Germinal center (tissue), 1 donor: ENCODE data around the gene PIGH.

Experiments used
- DNase-seq: peaks from one replicate; pipeline ENCODE4 v3.0.0; 2012; ENCODE audit warnings: mixed read lengths, low spot score

PIGH gene

DNA sequence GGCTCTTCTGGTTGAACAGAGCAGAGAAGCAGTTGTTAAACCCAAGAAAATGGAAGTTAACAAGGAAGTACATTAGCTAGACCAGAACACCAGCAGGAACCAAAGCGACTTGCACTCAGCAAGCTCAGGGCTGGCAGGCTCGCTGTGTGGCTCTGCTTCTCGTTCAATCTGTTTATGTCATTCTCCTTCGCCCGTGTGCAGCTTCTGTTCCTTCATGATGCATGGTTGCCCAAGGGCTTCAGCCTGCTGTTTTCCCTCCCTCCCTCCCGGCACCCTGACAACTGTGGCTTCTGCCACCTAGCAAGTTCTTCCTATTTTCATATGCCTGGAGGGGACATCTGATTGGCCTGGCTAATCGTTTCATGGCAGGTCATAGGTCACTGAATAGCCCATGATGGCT is 25.3 kb downstream of the PIGH start:
- no peak for DNase-seq

GRCh38 chr14:67574156-67574555 is 25.9 kb downstream of the PIGH start:
- no peak for DNase-seq

DNA sequence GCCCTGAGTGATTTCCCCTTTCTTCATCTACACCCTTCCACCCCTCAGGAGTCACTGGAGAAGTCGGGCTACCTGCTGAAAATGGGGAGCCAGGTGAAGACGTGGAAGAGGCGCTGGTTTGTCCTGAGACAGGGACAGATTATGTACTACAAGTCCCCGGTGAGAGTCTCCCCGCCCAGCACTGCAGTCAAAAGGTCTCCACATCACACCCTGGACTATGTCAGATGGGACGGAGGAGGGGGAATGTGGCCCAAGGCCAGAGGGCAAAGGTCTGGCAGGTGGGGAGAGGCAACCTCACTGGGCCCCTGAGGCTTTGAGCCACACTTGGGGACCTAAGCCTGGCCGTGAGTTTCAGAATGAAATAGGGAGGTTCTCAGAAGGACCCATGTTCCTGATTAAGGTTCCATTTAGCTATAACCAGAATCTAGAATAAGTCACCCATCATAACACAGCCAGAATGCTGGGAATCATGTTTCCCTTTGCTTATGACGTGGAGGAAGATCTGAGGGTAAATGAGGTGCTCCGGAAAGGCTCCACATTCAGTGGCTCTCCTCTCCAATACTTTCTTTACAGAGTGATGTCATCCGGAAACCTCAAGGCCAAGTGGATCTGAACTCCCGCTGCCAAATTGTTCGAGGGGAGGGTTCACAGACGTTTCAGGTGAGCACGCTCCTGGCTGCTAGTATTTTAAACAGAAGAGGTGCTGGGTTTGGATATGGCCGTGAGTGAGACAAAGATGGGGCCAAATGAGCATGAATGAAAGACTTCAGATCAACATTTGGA is 26.6 kb downstream of the PIGH start:
- DNase-seq: no peak

GRCh38 chr14:67572608-67573007 is 27.5 kb downstream of the PIGH start:
- DNase-seq: no peak

GRCh38 chr14:67571991-67572323 is 28.1 kb downstream of the PIGH start:
- no peak for DNase-seq

DNA sequence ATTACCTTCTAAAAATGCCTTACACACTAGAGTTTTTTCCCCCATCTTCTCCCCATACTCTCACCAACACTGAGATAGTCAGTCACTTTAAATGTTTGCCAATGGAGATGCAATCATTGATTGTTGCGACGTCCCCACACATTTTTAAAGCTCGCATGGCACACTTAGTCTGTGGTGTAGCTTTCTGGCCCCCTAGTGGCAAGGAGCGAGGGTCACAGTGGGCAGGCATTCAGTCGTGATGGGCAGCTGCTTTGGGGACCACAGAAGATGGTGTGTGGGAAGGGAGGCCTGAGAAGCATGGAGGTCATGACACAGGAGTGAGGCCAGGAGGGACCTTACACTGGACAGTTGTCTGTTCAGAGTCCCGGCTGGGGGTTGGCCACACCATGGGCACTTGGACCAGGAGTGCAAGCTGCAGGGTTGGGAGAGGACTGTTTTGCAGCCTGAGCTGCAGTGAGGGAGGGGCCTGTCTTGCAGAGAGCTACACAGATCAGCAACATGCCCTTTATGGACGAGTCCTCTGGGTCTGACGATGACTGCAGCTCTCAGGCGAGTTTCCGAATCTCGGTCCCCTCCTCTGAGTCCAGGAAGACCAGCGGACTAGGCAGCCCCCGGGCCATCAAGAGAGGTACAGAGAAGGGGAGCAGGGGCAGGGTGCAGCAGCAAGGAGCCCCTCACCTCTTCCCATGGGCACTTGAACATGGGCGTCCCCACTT is 28.6 kb downstream of the PIGH start:
- peak; percentile 64 for DNase-seq

GRCh38 chr14:67570453-67570852 is 29.6 kb downstream of the PIGH start:
- no peak for DNase-seq

DNA sequence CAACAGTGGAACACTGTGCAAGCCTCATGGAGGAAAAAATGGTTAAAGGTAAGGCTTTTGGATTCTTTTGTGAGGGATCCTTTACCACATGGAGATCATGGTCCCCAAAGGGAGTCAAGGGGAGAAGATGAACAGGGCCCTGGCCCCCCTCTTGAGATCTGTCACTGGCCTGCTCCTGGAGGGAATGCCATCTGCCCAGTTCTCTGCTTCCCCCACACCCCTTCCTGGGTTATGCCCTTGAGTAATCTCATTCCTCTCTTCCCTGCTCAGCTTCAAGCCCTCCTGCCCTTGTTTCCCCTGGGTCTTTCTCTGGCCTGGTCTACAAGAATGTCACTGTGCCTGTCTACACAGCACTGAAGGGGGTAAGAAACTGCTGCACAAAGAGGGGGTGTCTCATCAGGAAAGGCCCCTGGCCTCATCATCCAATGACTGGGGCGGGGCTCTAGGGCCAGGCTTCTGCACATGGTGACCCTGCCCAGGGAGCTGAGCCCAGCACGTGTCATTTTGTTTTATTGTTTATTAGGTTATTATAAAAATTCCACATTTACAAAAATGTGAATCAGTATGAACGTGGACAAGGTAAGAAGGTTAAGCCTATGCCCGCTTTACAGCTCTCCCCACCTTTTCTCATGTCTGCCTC is 30.3 kb downstream of the PIGH start:
- no peak for DNase-seq

DNA sequence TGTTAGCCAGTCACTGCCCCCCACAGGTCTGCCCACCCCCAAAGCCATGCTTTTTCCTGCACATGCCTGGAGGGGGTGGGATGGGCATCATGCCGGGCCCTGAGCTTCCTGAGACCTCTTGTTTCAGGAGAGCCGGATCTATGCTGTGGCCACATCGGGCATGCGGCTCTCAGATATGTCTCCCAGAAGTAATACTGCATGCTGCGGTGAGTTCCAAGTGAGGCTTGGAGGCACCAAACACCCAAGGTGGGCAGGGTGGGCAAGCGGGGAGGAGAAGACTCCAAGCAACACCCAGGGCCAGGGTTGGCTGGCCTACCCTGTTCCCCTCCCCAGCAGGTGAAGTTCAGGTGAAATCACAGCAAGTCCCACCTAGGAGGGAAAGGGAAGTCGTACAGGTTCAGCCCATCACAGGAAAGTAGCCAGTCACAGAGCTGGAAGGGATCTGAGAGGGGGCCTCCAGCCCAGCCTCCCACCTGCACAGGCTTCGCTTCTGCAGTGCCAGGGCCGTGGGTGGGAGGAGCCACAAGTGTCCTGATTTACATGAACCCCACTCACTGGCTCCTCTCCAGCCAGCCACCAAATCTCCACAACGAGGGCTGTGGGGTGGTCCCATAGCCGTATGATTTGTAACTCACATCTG is 30.9 kb downstream of the PIGH start:
- no peak for DNase-seq

DNA sequence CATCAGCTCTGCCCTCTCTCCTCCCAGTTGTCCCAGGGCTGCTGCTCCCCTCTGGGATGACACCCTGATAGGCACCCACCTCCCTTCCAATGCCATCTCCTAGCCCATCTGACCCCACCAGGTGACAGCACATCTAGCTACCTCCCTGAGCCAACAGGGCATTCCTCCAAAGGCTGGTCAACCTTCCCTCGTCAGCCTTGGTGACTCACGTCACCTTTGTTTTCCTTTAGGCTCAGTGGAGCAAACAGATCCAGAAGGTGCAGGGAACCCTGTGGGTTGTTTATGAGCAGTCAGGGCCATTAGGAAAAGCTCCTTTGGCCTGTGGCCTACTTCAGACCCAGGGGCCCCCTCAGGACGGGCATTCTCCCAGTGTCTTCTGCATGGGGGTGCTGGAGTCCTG is 32.4 kb downstream of the PIGH start:
- no peak for DNase-seq

DNA sequence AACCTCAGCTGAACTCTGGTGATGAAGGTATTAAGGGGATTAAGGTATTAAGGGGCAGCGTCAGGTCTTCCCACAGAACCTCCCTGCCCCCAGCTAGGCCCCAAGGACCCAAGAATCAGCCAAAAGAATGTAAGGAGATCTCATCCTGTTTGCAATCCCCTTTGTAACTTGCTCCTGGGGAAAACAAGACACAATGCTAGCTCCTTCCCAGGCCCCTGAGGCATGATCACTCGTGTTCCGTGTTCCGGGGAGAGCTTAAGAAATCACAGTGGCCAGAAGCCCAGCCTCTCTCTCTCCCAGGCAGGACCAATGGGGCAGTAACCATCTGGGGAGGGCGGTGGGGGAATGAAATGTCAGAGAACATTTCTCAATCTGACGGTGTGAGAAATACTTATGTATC is 33.2 kb downstream of the PIGH start:
- no peak for DNase-seq

DNA sequence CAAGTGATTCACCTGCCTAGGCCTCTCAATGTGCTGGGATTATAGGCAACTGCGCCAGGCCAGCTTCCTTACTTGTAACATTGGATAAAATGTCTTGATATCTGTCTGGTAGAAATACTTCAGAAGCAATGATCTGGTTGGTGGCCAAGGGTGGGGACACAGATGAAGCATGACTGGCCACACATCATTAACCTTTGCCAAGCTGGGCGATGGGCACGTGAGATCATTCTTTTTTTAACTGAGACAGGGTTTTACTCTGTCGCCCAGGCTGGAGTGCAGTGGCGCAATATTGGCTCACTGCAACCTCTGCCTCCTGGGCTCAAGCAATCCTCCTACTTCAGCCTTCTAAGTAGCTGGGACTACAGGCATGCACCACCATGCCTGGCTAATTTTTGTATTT is 35.8 kb downstream of the PIGH start:
- DNase-seq: no peak

DNA sequence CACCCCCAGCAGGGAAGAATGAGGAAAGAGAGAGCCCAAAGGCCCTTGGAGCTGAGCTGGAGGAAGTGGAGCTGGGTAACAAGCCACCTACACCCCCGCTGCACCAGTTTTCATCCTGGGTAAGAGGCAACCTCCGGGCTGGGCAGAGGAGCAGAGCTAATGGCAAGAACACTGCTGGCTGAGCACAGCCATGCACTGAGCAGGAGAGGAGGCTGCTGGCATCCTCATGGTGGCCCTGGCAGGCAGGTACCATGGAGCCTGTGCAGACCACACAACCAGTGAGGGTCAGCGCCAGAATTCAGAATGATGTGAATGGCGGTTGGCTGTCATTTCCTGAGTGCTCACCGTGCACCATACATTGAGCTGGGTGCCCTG is 37.3 kb downstream of the PIGH start:
- DNase-seq: no peak

- no peak for DNase-seq
Measured at GRCh38 chr14:67562025-67562775, 37.9 kb downstream of the PIGH start.

- no peak for DNase-seq
Measured at GRCh38 chr14:67559639-67560038, 40.4 kb downstream of the PIGH start.

- no peak for DNase-seq
Measured at GRCh38 chr14:67557656-67558055, 42.4 kb downstream of the PIGH start.

DNA sequence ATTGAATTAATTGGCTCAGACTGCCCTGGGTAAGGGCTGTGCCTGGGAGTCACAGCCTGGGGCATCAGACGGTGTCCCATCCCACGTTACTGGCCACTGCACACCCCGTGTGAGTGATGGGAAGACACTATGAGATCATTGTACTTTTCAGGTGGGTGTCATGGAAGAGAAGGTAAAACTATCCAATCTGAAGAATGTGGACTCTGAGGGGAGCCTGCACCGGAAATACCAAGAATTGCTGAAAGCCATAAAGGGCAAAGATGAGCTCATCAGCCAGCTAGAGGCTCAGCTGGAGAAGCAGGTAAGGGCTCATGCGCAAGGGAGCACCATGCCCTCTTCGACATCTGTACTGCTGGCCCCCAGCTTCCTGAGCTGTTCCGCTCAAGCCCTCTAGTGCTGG is 43.0 kb downstream of the PIGH start:
- no peak for DNase-seq

- DNase-seq: no peak
Measured at GRCh38 chr14:67556671-67557070, 43.4 kb downstream of the PIGH start.

DNA sequence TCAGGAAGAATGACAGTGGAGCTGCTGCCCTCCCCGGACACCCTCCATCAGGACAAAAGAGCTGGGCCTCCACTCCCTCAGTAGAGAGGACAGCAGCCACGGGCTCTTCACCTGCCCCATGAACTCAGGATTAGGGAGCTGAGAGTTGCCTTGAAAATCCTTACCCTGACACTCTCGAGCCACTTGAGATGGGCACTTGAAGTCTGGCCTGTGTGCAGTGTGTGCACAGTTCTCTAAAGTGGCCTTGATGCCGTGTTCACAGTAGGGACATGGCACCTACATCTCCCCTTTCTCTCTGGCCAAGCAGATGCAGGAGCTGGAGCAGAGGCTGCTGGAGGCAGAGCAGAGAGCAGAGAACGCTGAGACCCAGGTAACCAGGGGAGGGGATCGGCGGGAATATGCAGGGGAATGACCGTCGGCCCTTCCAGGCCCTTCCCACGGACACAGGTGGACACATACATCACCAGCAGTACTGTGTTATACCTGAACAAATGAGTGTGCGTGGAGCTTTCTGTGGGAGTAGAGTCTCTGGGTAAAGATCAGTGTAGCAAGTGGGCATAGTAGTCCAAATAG is 44.5 kb downstream of the PIGH start:
- no peak for DNase-seq

- DNase-seq: no peak
Measured at GRCh38 chr14:67554341-67554740, 45.7 kb downstream of the PIGH start.

GRCh38 chr14:67553547-67553946 is 46.5 kb downstream of the PIGH start:
- no peak for DNase-seq

DNA sequence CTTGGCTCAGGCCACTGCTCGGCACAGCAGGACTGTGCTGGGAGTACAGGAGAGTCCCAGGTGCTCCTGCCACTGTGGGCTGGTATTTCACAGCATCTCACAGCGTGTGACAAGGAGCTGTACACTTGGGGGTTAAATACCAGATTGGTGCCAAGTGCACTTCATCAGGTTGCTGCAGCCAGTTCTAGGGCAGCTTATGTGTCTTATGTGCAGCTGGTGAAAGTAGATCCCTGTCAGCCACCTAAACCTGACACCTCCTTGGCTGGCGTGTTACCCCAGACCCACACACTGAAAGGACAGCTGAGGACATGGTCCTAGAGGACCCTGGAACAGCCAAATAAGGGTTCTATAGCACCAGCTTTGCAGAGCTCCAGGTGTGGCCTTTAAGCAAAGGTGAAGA is 48.1 kb downstream of the PIGH start:
- no peak for DNase-seq
